ENCODE measurements around the gene SPATA3.

The SPATA3 gene

DNA sequence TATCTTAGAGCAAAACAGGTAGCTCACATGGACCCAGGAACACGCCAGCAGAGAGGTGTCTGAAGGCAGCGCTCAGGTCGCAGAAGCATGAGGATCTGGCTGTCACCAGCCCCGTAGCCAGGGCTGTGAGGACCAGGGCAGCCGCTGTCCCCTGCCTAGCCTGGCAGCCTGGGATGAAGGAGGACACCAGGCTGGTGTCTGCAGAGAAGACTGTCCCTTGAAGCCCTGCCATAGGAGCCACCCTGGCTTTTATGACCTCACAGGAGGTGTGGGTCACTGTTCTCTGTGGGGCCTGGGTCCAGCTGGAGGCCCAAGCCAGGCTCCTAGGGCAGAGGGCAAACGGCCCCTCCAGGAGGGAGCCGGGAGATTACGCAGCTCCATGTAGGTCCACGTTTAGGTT lies at the start of gene SPATA3:
Gene SPATA3, plus strand, starts transcription at position 301 of the 400 bp plus-strand sequence. CDS start 113 bp downstream, outside the sequence.
- DNase-seq (ENCODE audit: low read depth in 2 of 3, low spot score in 1 of 3) = no peak

DNA sequence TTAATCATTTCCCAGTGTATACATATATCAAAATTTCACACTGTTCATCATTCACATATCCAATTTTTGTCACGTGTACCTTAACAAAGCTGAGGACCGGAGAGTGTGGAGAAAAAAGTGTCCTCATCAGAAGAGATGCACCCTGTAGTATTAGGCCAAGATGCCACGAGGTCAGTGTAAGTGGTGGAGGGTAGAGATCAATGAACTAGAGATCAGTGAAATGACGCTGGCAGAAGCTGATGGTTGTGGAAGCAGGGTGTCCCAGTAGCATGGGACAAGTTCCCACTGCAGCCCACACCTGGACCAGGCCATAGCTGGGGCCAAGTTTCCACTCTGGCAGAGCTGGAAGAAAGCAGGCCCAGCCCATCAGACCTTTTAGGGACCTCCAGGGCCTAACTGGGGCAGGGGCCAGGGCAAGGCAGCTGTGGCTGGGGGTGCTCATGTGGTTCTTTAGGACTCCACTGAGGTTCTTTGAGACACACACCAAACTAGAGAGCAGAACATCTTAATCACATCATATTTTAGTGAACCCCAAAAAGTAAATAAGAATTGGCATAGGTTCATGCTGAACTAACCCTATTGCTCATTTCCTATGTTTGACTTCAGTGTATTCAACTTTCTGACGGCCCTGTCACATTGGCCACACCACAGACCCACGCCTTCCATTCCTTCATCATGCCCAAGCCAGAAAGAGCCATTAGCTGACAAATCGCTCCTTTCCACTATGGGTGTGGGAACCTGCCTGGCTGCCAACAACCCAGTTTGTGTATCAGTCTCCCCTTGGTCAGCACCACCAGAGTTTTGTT lies 49.3 kb upstream of the SPATA3 start:
- DNase-seq (ENCODE audit: low read depth in 2 of 3, low spot score in 1 of 3) = no peak

- no peak for DNase-seq (ENCODE audit: low read depth in 2 of 3, low spot score in 1 of 3)
These were observed 48.7 kb upstream of the SPATA3 start for GRCh38 chr2:230947235-230947576.

DNA sequence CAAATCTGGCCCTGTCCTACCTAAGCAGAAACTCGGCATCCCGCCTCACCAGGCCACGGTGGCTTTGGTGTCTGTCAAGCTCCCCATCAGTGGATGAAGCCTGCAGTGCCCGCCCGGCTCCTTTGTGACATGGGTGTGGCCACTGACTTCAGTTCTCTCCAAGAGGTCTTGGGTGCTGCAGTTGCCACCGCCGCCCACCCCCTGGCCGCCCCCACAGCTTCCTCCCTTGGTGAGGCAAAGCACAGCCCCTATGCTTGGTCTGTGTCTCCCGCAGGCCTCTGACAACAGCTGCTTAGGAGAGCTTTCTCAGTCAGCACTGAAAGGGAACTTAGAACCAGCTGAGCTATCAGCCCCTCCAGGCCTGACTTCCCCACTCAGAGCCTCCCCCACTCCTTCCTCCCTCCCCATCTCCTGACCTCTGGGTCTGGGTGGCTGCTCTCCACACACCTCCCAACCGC lies 48.0 kb upstream of the SPATA3 start:
- DNase-seq (ENCODE audit: low read depth in 2 of 3, low spot score in 1 of 3) = no peak

DNA sequence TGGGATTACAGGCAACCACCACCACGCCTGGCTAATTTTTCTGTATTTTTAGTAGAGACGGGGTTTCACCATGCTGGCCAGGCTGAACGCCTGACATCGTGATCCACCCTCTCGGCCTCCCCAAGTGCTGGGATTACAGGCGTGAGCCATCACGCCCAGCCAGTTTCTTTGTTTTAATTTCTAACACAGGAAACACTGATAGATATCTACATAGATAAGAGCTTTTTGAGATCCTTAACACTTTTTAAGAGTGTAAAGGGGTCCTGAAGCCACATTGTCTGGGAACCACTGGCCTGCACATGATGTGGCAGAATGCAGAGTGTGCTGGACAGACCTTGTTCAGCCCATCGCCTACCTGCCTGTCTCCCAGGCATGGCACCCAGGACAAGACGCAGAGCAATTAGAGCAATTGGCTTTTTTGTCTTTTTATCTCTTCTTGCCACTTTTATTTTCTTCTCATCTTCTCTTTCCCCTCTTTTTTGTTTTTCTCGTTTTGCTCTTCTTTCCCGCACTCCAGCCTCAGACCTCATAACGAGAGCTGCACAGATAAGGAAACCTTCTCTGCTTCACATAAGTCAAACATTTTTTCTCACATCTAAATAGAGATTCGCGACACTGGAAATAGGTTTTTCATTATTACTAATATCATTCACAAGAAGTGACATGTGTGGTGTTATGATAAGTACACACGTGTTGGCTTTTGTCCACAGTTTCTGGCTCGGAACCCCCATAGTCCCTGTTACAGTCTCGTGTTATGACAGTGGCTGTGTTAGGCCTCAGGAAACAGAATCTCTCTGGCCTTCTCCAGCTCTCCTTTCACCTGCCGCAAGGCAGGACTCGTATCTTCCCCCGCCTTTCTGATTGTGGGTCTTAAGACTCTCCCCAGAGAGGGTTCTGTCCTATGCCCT lies 45.7 kb upstream of the SPATA3 start:
- peak in 1 of 3 donors; percentile 30 for DNase-seq (ENCODE audit: low read depth in 2 of 3, low spot score in 1 of 3)

GRCh38 chr2:230950874-230951339 lies 45.0 kb upstream of the SPATA3 start:
- no peak for DNase-seq (ENCODE audit: low read depth in 2 of 3, low spot score in 1 of 3)

GRCh38 chr2:230951396-230951795 lies 44.5 kb upstream of the SPATA3 start:
- no peak for DNase-seq (ENCODE audit: low read depth in 2 of 3, low spot score in 1 of 3)

DNA sequence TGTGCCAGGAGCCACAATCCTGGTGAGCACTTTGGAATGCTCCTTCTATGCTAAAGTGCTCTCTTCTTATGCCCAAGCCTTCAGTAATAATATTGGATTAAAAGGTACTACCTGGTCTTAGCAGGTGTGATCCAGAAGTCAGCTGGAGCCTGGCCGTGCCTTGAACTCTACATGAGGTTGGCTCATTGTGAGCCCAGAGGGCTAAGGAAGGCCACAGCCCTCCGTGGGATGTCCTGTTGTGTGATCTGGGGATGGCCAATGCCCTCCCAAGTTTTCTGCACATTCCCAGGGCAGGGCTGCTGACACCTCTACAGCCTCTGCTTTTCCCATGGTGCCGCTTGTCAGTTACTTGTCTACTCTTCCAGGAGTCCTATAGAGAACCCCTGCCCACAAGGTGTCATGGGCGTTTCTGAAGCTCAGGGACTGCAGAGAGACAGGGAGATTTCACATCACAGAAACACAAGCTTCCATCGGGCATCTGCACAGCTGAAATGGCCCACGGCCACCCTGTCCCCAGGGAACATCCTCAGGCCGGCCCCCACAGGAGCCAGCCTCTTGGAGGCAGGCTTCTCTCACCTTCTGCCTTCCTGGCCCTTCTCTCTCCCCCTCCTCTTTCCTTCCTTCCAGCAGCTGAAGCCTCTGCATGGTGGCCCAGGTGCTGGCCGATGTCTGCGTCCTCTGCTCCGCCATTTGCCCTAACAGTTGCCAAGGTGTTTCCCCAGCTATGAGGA lies 43.5 kb upstream of the SPATA3 start:
- no peak for DNase-seq (ENCODE audit: low read depth in 2 of 3, low spot score in 1 of 3)

- no peak for DNase-seq (ENCODE audit: low read depth in 2 of 3, low spot score in 1 of 3)
These were observed 42.1 kb upstream of the SPATA3 start for GRCh38 chr2:230953845-230954244.

GRCh38 chr2:230954746-230955145 lies 41.2 kb upstream of the SPATA3 start:
- DNase-seq (ENCODE audit: low read depth in 2 of 3, low spot score in 1 of 3) = no peak

- no peak for DNase-seq (ENCODE audit: low read depth in 2 of 3, low spot score in 1 of 3)
These were observed 40.7 kb upstream of the SPATA3 start for GRCh38 chr2:230955163-230955737.

DNA sequence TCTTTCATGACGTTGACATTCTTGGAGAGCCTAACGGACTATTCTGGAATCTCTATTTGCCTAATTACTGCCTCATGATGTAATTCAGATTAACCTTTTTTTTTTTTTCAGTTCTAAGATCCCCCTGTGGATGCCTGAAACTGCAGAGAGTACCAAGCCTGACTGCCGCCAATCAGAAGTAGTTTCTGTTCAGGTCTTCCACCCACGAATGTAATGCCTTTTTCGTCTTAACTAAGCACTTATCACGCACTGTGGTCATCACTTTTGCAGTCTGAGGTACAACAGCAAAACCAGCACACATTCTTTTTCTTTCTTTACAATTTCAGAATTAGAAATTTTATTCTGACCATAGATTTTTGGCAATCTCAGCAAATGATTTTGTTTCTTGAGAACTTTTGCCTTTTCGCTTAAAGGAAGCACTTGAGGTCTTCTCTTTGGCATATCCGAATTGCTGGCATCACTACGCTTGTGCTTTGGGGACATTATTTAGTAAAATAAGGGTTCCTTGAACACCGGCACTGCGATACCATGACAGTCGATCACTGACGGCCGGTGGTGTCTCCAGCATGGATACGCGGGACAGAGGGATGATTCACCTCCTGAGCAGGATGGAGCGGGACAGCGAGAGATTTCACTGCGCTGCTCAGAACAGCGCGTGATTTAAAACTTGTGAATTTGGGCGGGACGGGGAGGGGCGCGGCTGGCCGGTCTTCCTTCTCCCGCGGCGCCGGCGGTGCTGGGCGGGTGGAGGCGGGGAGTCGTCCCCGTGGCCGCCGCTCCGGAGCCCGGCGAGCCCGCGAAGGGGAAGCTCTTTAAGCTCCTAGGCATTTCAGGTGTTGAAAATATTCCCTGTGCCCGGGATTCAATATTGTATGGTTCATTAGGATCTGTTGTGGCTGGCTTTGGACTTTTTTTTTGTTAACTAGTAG lies 38.8 kb upstream of the SPATA3 start:
- DNase-seq (ENCODE audit: low read depth in 2 of 3, low spot score in 1 of 3) = peak in 2 of 3 donors; percentile 32

GRCh38 chr2:230957756-230958391 lies 38.0 kb upstream of the SPATA3 start:
- DNase-seq (ENCODE audit: low read depth in 2 of 3, low spot score in 1 of 3) = no peak

GRCh38 chr2:230958820-230959756 lies 36.8 kb upstream of the SPATA3 start:
- DNase-seq (ENCODE audit: low read depth in 2 of 3, low spot score in 1 of 3) = no peak

DNA sequence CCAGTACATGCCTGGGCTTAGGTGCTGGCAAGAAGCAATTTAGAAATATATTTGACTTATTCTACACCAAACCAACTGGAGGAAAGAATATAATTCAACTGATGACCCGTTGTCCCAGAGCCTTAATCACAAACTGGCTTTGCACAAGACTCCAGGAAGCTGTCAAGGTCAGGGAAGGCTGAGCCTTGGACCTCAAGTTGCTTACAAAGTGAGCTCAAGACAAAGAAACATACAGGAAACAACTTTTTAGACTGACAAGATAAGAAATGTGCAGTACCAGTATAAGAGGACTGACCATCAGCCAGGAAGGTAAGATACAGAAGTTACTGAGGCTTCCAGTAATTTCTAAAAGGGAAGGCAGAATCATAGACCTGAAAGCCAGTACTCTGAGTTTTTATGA lies 35.9 kb upstream of the SPATA3 start:
- no peak for DNase-seq (ENCODE audit: low read depth in 2 of 3, low spot score in 1 of 3)

- DNase-seq (ENCODE audit: low read depth in 2 of 3, low spot score in 1 of 3) = no peak
These were observed 34.8 kb upstream of the SPATA3 start for GRCh38 chr2:230961091-230961491.

GRCh38 chr2:230964136-230964730 lies 31.7 kb upstream of the SPATA3 start:
- no peak for DNase-seq (ENCODE audit: low read depth in 2 of 3, low spot score in 1 of 3)

DNA sequence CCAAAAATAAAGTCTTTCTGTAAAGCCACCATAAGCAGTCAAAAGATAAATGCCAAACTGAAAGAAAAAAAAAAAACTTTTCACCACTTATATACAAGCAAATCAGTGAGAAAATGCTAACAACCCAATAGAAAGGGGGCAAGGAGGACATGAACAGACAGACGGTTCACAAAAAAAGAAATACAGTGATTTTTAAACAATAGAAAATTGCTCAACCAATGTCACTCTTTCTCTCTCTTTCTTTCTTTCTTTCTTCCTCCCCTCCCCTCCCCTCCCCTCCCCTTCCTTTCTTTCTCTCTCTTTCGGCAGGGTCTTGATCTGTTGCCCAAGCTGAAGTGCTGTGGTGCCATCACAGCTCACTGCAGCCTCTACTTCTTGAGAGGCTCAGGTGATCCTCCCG lies 28.8 kb upstream of the SPATA3 start:
- no peak for DNase-seq (ENCODE audit: low read depth in 2 of 3, low spot score in 1 of 3)

All from stimulated activated CD4-positive, alpha-beta T cell treated with anti-CD3 and anti-CD28 coated beads, Interleukin-12 subunit alpha, Interleukin-12 subunit beta, amount 100 ng/mL, for 48 hours (primary cell).